Measurements from ENCODE around the gene MAN2A2. TPM values are rescaled to one million over a fixed set of nuclear protein-coding genes. Genes with fewer than 3 reads are reported as not detected.

MAN2A2 gene
- total and polyA plus RNA-seq, 8 donors = 46.1 to 86.3 (median 59.4) TPM

DNA sequence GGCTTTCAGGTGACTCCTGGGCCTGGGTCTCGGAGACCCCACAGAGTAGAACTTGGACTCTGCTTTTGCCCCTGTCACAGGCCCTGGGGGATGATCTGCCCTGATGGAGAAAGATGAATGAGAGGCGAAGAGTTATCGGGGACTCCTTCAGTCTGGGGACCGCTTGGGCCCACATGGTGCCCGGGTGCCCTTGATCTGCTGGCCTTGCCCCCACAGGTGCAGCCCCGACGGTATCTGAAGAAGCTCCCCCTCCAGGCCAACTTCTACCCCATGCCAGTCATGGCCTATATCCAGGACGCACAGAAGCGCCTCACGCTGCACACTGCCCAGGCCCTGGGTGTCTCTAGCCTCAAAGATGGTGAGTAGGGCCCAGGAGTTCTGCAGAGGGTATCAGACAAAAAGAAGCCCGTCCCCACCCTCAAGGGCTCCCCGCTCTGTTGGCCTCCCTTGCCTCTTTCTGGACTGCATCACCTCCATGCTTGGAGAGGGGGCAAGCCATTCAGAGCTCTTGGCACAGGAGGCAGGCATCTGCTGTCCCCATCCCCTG is 10.4 kb downstream of the MAN2A2 start:
- H3K27me3 ChIP-seq = no peaks in the 10 kb centered on the region
- H3K36me3 ChIP-seq = peaks cover 0 to 100% of the 10 kb centered on the region in 2 donors
- H3K9me3 ChIP-seq = no peaks in the 10 kb centered on the region
- intact Hi-C loops (cut with DNase I) = no loop called here
- H3K4me1 ChIP-seq = peaks cover 0 to 45% of the 10 kb centered on the region in 2 donors
- no peak for ATAC-seq
- peak overlapping the region in 1 of 2 donors; percentile 88 for H3K27ac ChIP-seq
- no peak overlapping the region for H3K4me3 ChIP-seq
- no peak for DNase-seq
- TF ChIP-seq, protein P1, sequence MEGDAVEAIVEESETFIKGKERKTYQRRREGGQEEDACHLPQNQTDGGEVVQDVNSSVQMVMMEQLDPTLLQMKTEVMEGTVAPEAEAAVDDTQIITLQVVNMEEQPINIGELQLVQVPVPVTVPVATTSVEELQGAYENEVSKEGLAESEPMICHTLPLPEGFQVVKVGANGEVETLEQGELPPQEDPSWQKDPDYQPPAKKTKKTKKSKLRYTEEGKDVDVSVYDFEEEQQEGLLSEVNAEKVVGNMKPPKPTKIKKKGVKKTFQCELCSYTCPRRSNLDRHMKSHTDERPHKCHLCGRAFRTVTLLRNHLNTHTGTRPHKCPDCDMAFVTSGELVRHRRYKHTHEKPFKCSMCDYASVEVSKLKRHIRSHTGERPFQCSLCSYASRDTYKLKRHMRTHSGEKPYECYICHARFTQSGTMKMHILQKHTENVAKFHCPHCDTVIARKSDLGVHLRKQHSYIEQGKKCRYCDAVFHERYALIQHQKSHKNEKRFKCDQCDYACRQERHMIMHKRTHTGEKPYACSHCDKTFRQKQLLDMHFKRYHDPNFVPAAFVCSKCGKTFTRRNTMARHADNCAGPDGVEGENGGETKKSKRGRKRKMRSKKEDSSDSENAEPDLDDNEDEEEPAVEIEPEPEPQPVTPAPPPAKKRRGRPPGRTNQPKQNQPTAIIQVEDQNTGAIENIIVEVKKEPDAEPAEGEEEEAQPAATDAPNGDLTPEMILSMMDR (IDR thresholded peaks at IDR 0.05) = no peak

DNA sequence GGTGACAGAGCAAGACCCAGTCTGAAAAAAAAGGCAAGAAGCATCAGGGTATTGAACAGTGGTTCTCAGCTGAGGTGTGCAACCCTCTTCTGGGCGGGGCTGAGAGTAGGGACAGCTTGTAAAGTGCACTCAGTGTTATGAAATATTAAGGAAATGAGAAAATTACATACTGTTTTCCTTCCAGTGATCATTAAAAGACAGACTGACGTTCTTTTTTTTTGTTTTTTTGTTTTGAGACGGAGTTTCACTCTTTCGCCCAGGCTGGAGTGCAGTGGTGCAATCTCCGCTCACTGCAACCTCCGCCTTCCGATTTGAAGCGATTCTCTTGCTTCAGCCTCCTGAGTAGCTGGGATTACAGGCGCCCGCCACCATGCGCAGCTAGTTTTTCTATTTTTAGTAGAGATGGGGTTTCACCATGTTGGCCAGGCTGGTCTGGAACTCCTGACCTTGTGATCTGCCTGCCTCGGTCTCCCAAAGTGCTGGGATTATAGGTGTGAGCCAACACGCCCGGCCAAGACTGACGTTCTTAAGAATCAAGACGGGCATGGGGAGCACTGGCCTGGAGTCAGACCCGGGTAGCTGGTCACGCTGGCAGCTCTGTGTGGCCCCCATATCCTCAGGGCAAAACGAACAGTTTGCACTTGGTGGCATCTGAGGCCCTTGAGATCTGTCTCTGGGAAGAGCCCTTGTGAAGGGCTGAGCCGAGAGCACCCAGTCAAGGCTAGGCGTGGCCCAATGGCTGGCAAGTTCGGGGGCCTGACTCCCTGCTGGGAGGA is 11.4 kb downstream of the MAN2A2 start:
- Histone ChIP-seq H3K4me1 (peaks cover 0 to 45% of the 10 kb centered on the region in 2 donors), H3K4me3 (no peak overlapping the region), H3K9me3 (no peaks in the 10 kb centered on the region), H3K27me3 (no peaks in the 10 kb centered on the region), H3K27ac (peak overlapping the region in 1 of 2 donors; percentile 88), H3K36me3 (peaks cover 0 to 100% of the 10 kb centered on the region in 2 donors)
- ATAC-seq = peak; percentile 11
- TF ChIP-seq, protein P1 (IDR thresholded peaks at IDR 0.05) = no peak
- DNase-seq = no peak
- intact Hi-C loops (cut with DNase I) = no loop called here

DNA sequence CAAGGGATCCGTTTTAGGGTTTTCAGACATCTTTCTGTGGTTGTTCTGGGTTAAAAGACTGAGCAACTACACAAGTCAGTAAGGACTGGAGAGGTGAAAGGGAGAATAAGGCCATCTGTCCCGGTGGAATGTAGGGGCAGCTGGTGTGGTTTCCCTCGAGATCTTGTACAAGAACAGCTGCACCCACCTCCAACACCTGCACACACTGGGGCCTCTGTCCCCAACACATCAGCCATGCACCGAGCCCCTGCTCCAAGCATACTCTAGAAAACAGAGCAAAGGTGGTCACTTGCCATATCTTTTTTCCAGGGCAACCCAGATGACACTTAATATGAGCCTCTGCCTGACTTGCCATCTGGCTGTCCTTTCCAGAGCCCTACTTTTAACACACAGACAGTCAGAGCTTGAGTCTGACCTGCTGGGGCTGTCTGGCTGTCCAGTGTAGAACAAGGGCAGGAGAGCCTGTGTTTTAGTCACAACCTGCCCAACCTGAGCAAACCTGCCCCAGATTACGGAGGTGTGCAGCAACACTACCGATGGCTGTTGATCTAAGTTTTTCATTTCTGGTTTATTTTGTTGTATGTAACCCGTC is 12.2 kb downstream of the MAN2A2 start:
- TF ChIP-seq, protein P1 (IDR thresholded peaks at IDR 0.05) = no peak
- Histone ChIP-seq H3K27me3 (no peaks in the 10 kb centered on the region), H3K27ac (peak overlapping the region; percentile 33 to 88), H3K4me3 (no peak overlapping the region), H3K9me3 (no peaks in the 10 kb centered on the region), H3K4me1 (peaks cover 0 to 45% of the 10 kb centered on the region in 2 donors), H3K36me3 (peaks cover 0 to 100% of the 10 kb centered on the region in 2 donors)
- intact Hi-C loops (cut with DNase I) = no loop called here
- DNase-seq (no peak), ATAC-seq (no peak)

DNA sequence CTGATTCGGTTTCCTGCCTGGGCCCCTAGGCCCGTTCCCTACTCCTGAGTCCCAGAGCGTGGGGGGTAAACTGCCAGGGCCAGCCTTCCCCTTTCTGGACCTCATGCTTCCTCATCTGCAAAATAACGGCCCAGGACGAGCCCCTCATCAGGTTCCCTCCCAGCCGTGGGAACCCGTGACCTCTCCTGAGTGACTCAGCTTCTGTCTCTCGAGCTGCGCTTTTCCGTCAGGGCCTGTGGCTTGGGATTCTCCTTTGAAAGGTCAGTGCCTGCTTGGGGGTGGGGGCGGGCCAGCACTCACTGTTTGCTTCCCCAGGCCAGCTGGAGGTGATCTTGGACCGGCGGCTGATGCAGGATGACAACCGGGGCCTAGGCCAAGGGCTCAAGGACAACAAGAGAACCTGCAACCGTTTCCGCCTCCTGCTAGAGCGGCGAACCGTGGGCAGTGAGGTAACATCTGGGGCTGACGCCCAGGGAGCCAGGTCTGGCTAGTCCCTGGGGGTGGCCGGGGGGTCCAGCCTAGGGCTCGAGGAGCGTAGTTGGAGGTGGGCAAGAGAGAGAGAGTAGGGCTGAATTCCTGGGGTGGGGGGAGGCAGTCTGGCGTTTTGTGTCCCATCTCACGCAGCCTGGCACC is 12.8 kb downstream of the MAN2A2 start:
- peak overlapping the region in 1 of 2 donors; percentile 88 for H3K27ac ChIP-seq
- peak overlapping the region in 1 of 2 donors; percentile 38 for H3K4me3 ChIP-seq
- H3K4me1 ChIP-seq = peaks cover 0 to 45% of the 10 kb centered on the region in 2 donors
- intact Hi-C loops (cut with DNase I) = no loop called here
- TF ChIP-seq, protein P1 (IDR thresholded peaks at IDR 0.05) = no peak
- ATAC-seq (peak; percentile 72), DNase-seq (peak in 2 of 4 donors; percentile 90 to 92)
- H3K36me3 ChIP-seq = peaks cover 0 to 100% of the 10 kb centered on the region in 2 donors
- H3K9me3 ChIP-seq = no peaks in the 10 kb centered on the region
- no peaks in the 10 kb centered on the region for H3K27me3 ChIP-seq

Measured in left lung (tissue), 10 donors.